ENCODE results near the gene PRKG1. TPM values are rescaled to one million over a fixed set of nuclear protein-coding genes. Genes with fewer than 3 reads are reported as not detected.

Gene PRKG1
- total RNA-seq, 1 experiment from 2014 or later: not detected

DNA sequence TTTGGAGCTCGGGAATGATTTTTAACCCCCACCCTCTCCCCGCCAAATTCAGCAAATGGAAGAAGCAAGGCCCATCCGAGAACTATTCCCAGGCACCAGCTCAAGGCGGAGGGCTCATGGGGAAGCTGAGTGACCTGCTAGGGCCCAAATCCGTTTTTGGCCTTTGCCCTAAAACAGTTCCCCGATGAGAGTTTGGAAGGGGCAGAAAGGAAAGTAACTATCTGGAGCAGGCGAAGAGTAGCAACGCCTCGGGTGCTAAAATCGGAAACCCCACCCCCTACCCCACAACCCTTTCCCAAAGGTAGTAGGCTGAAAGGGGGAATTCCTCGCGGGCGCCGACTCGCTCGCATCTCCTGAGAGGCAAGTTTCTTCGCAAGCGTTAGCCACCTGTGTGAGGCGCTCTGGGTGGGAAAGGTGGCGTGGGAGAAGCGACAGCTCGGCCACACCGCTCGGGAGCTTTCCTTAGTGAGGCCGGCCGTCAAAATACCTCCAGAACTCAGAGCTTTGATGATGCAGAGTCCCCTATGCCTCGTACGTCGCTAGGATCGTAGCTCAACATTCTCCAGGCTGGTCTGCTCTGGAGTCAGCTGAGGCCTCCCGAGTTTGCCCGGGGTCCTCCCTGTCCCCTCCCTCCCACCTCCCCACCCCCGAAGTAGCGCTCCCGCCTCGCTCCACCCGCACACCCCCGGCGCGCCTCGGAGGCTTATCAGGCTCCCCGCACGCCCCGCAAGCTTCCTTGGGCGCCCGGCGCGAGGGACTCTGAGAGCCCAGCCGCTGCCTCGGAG is 642 bp upstream of the PRKG1 start:
- in situ Hi-C loops (cut with HindIII; ENCODE audit: low pct_unique_long_range_greater_than_20kb, low sequenced_read_pairs): no loop called here
- DNase-seq (ENCODE audit: low read depth): no peak

- no peak for DNase-seq (ENCODE audit: low read depth)
- in situ Hi-C loops (cut with HindIII; ENCODE audit: low pct_unique_long_range_greater_than_20kb, low sequenced_read_pairs): no loop called here
These were observed 971 bp downstream of the PRKG1 start for GRCh38 chr10:51075043-51075872.

DNA sequence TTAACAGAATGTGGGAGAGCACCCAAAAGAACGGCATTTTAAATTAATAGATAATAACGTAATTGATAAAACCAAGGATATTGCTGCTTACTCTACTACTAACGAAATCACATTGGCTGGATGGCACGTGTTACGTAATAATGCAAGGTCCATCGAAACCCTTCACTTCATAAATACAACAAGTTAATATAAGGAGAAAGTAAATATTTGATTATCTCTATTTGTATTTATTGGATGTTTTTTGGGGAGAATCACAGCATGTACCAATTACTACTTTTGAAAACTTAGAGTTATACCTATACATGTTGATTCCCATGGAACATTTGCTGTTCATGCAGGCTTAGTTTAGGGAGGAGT is 1.6 kb downstream of the PRKG1 start:
- no peak for DNase-seq (ENCODE audit: low read depth)
- in situ Hi-C loops (cut with HindIII; ENCODE audit: low pct_unique_long_range_greater_than_20kb, low sequenced_read_pairs): no loop called here

- in situ Hi-C loops (cut with HindIII; ENCODE audit: low pct_unique_long_range_greater_than_20kb, low sequenced_read_pairs): no loop called here
- DNase-seq (ENCODE audit: low read depth): no peak
These were observed 2.1 kb downstream of the PRKG1 start for GRCh38 chr10:51076299-51076841.

DNA sequence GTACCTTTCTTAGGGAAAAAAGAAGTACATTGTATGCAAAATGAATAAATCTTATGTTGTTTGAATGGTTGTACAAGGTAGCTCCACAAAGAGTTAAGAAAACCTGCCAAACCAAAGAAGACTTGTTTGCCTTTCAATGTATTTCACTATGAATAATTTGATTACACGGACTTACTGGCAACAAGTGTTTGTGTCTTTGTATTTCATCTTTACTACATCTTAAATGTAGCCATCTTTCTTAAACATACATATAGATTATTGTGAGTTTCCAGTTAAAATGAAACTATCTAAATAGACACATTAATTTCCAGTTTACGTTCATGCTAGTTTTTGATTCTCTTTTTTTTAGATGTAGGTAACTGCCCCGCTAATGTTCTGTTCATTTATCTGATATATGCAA is 2.8 kb downstream of the PRKG1 start:
- in situ Hi-C loops (cut with HindIII; ENCODE audit: low pct_unique_long_range_greater_than_20kb, low sequenced_read_pairs): no loop called here
- DNase-seq (ENCODE audit: low read depth): no peak

DNA sequence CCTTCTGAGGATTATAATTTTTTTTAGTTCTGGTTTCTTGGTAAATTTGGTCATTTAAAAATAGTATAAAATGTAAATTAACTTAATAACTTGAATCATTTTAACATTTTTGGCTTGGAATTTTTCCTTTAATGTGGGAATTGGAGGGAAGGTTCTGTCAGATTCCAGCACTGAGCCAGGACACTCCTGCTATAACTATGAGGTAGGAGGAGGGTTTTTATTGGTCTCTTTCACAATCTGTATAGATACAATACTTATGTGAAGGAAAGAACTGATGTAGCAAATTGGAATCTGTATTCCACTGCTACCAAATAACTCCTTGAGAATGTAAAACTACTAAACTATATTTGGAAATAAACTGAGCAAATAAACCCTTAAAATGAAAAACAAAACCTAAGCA is 3.2 kb downstream of the PRKG1 start:
- in situ Hi-C loops (cut with HindIII; ENCODE audit: low pct_unique_long_range_greater_than_20kb, low sequenced_read_pairs): no loop called here
- no peak for DNase-seq (ENCODE audit: low read depth)

- DNase-seq (ENCODE audit: low read depth): no peak
- in situ Hi-C loops (cut with HindIII; ENCODE audit: low pct_unique_long_range_greater_than_20kb, low sequenced_read_pairs): no loop called here
These were observed 5.0 kb downstream of the PRKG1 start for GRCh38 chr10:51079331-51079730.

- in situ Hi-C loops (cut with HindIII; ENCODE audit: low pct_unique_long_range_greater_than_20kb, low sequenced_read_pairs): no loop called here
- DNase-seq (ENCODE audit: low read depth): no peak
These were observed 5.5 kb downstream of the PRKG1 start for GRCh38 chr10:51079766-51080165.

DNA sequence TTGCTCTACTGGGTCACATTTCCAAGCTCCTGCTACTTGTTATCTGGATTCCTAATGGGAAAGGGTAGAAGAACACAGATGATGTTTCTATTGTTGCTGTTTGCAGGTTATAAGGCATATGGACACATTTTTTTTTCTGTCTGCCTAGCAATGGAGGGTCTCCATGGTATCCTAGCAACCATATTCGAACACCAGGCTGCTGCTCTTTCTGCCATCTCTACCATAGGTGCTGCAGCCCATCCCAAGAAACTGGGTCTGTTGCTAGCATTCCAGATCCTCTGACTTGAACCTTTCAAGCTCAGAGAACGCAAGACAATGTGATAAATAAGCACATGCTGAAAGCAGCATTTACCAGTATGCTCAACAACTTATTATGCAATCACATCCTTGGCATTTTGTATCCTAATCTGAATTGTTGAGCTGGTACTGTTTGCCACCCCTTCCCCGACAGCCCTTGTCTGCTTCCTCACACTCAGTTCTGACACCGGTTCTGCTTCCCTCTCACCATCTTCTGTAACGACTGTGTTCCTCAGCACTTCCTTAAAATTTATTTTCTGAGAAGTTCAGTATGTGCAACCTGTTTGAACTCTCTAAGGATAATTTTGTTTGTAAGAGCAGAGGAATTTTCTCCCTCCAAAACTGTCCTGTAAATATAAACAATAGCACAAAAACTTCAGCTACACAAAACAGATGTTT is 6.2 kb downstream of the PRKG1 start:
- no peak for DNase-seq (ENCODE audit: low read depth)
- in situ Hi-C loops (cut with HindIII; ENCODE audit: low pct_unique_long_range_greater_than_20kb, low sequenced_read_pairs): no loop called here

- DNase-seq (ENCODE audit: low read depth): no peak
- in situ Hi-C loops (cut with HindIII; ENCODE audit: low pct_unique_long_range_greater_than_20kb, low sequenced_read_pairs): no loop called here
These were observed 8.6 kb downstream of the PRKG1 start for GRCh38 chr10:51082857-51083256.

- in situ Hi-C loops (cut with HindIII; ENCODE audit: low pct_unique_long_range_greater_than_20kb, low sequenced_read_pairs): no loop called here
- DNase-seq (ENCODE audit: low read depth): no peak
These were observed 9.1 kb downstream of the PRKG1 start for GRCh38 chr10:51083356-51083853.

- in situ Hi-C loops (cut with HindIII; ENCODE audit: low pct_unique_long_range_greater_than_20kb, low sequenced_read_pairs): no loop called here
- DNase-seq (ENCODE audit: low read depth): no peak
These were observed 10.9 kb downstream of the PRKG1 start for GRCh38 chr10:51085204-51085603.

- DNase-seq (ENCODE audit: low read depth): no peak
- in situ Hi-C loops (cut with HindIII; ENCODE audit: low pct_unique_long_range_greater_than_20kb, low sequenced_read_pairs): no loop called here
These were observed 12.4 kb downstream of the PRKG1 start for GRCh38 chr10:51086710-51087109.

DNA sequence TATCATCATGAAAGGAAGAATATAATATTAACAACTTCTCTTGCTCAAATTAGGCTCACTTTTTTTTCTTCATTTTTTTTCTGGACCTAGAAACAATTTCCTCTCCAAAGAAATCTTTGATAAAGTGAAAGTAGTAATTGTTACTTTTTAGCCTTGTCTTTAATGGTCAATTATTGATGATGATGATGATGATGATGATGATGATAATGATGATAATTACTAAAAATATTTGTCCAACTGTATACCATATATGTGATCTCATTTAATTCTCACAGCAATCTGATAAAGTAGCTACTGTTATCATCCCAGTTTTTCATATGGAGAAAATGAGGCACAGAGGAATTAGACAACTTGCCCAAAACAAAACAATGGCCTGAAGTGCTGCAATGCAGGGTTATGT is 12.8 kb downstream of the PRKG1 start:
- in situ Hi-C loops (cut with HindIII; ENCODE audit: low pct_unique_long_range_greater_than_20kb, low sequenced_read_pairs): no loop called here
- no peak for DNase-seq (ENCODE audit: low read depth)

GRCh38 chr10:51090190-51090589 is 15.9 kb downstream of the PRKG1 start:
- in situ Hi-C loops (cut with HindIII; ENCODE audit: low pct_unique_long_range_greater_than_20kb, low sequenced_read_pairs): no loop called here
- no peak for DNase-seq (ENCODE audit: low read depth)

DNA sequence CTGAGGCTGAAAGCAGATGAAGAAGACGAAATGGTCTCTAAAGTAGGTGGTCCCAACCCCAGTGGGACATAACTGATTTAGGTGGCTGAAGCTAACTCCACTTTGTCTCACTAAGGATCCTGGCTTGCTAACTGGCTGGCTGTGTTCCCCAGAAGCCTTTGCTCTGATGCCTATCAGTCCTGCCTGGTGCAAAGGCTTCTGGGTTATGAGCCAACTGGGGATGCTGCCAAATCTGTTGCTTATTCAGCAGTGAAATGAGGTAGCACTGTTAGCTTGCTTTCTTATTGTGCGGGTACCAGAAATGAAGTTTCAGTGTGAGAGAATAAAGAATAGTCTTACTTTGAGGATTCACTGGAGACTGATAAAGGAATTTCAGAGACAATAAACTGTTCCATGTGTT is 18.1 kb downstream of the PRKG1 start:
- in situ Hi-C loops (cut with HindIII; ENCODE audit: low pct_unique_long_range_greater_than_20kb, low sequenced_read_pairs): no loop called here
- no peak for DNase-seq (ENCODE audit: low read depth)

DNA sequence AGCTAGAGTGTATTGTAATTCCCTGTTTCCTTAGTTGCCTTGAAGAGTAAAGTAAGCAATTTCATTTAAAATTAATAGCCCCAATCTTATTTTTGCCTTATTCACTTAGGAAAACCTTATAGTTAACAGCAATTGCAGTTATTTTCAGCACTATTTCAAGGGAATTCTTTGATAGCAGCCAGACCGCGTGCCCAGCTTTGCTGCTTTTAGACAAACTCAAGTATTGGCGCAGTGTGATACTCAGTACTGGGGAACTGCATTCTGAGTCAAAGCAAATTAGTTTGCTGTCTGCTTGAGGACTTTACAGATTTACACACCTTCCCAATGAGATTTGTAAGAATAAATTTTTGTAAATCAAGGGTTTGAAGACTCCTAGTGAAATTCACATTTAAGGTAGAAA is 21.2 kb downstream of the PRKG1 start:
- no peak for DNase-seq (ENCODE audit: low read depth)
- in situ Hi-C loops (cut with HindIII; ENCODE audit: low pct_unique_long_range_greater_than_20kb, low sequenced_read_pairs): no loop called here

GRCh38 chr10:51097546-51097945 is 23.3 kb downstream of the PRKG1 start:
- in situ Hi-C loops (cut with HindIII; ENCODE audit: low pct_unique_long_range_greater_than_20kb, low sequenced_read_pairs): no loop called here
- no peak for DNase-seq (ENCODE audit: low read depth)

DNA sequence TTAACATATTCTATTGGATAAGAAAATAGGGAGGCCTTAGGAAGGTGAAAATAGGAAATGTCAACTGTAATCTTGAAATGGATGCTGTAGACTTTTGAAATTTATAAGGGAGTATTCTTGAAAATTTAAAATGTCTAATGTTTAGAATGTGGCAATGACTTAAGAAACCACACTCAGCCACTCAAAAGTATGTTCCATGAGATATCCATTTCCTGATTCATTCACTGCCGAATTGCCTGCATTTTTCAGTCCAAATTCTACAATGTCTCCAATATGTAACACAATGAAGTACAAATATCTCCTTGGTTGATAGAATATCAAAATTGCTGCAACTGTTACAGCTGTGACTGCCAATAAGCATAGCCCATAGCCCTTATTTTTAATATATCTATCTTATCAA is 25.9 kb downstream of the PRKG1 start:
- in situ Hi-C loops (cut with HindIII; ENCODE audit: low pct_unique_long_range_greater_than_20kb, low sequenced_read_pairs): no loop called here
- DNase-seq (ENCODE audit: low read depth): no peak
